ENCODE data around the gene ASCL5. TPM values are rescaled to one million over a fixed set of nuclear protein-coding genes. Genes with fewer than 3 reads are reported as not detected.

ASCL5 gene
- total RNA-seq, 1 experiment from 2014 or later: 0.15 TPM

- H3K9me3 ChIP-seq (ENCODE audit: control insufficient read depth, low read depth, low read length): no peaks in the 10 kb centered on the region
- H3K79me1 ChIP-seq (ENCODE audit: insufficient read depth, low read depth, low read length, poor library complexity, severe bottlenecking): no peaks in the 10 kb centered on the region
- H3K56ac ChIP-seq (ENCODE audit: insufficient read length, low read depth, low read length): no peak overlapping the region
- H4K5ac ChIP-seq (ENCODE audit: insufficient read length, low read depth, low read length): no peak overlapping the region
- H3K9ac ChIP-seq (ENCODE audit: extremely low read depth, insufficient read length, low read length): no peak overlapping the region
- H3K27ac Mint-ChIP-seq: peak overlapping the region in 1 of 3 experiments; percentile 89; a peak in 2 of 7 replicates
- no peak overlapping the region for H2BK120ac ChIP-seq (ENCODE audit: low read depth, low read length, poor library complexity, severe bottlenecking)
- H3K27ac ChIP-seq (ENCODE audit: insufficient read length, low read depth, low read length): no peak overlapping the region
- peaks cover 8% of the 10 kb centered on the region for H3K23me2 ChIP-seq (ENCODE audit: insufficient read length, low read depth, low read length, poor library complexity, severe bottlenecking)
- no peaks in the 10 kb centered on the region for H3K36me3 Mint-ChIP-seq (ENCODE audit: insufficient read depth in 1 of 3, low read depth in 3 of 3)
- no peak overlapping the region for H3K18ac ChIP-seq (ENCODE audit: insufficient read length, low read depth, low read length)
- no peak overlapping the region for H3K4ac ChIP-seq (ENCODE audit: low read depth, low read length)
- no peak overlapping the region for H2AFZ ChIP-seq (ENCODE audit: low read length)
- peaks cover 26% of the 10 kb centered on the region for H3K27me3 Mint-ChIP-seq (ENCODE audit: low read depth)
- H3K4me2 ChIP-seq (ENCODE audit: insufficient read depth, insufficient read length, low read length): peak overlapping the region; percentile 76
- no peak overlapping the region for H4K91ac ChIP-seq (ENCODE audit: insufficient read length, low read depth, low read length)
- H3K79me2 ChIP-seq (ENCODE audit: insufficient read depth, low read length): no peaks in the 10 kb centered on the region
- no peak overlapping the region for H3T11ph ChIP-seq (ENCODE audit: low read length)
- H3K4me1 ChIP-seq (ENCODE audit: insufficient read depth, low read length): no peaks in the 10 kb centered on the region
- H3K9me3 Mint-ChIP-seq: no peaks in the 10 kb centered on the region; a peak in 1 of 5 replicates
- no peak overlapping the region for H2AK5ac ChIP-seq (ENCODE audit: insufficient read length, low read length)
- no peak for TF ChIP-seq CTCF (conservative IDR thresholded peaks at IDR 0.05)
- WGBS (ENCODE audit: extremely low coverage, insufficient read length, low lambda C conversion rate): no CpG with 5 or more reads among the region's 2 CpGs
- no peak overlapping the region for H3K23ac ChIP-seq (ENCODE audit: insufficient read length, low read depth, low read length)
- H3K4me3 Mint-ChIP-seq: peak overlapping the region; percentile 76 to 81; a peak in 3 of 5 replicates
- no peaks in the 10 kb centered on the region for H3K27me3 ChIP-seq (ENCODE audit: insufficient read depth, low read length)
- H4K8ac ChIP-seq (replicated peaks; ENCODE audit: insufficient read length, low read depth, low read length): no peak overlapping the region
- peaks cover 14 to 15% of the 10 kb centered on the region in 2 experiments for H3K4me1 Mint-ChIP-seq
- H3K14ac ChIP-seq (ENCODE audit: insufficient read depth, low read length): no peak overlapping the region; the same call in 1 of the 2 replicates
- no peak overlapping the region for H2BK15ac ChIP-seq (ENCODE audit: low read depth, low read length)
- H2BK20ac ChIP-seq (ENCODE audit: low read depth, low read length, poor library complexity, severe bottlenecking): no peak overlapping the region
- no peak for DNase-seq
- H2BK12ac ChIP-seq (ENCODE audit: insufficient read length, low read depth, low read length): no peak overlapping the region
- no peak overlapping the region for H2BK5ac ChIP-seq (ENCODE audit: insufficient read length, low read length)
- no peaks in the 10 kb centered on the region for H4K20me1 ChIP-seq (ENCODE audit: control insufficient read depth, insufficient read depth, insufficient read length)
Observed at GRCh38 chr1:201169971-201170532, 43.1 kb upstream of the ASCL5 start.
